Activated naive CD8-positive, alpha-beta T cell treated with anti-CD3 and anti-CD28 coated beads, Interleukin-2, amount 10 ng/mL, durations not matched to agents 7 days and 5 days (primary cell): Measurements from ENCODE around the gene CNOT6. TPM values are rescaled to one million over a fixed set of nuclear protein-coding genes. Genes with fewer than 3 reads are reported as not detected.

ENCODE experiments used
- ATAC-seq: fragments of 150-1000 bp; cut with Tn5 transposase; one replicate; pipeline ENCODE4 v1.10.0; 2021; ENCODE audit warnings: low read depth, moderate library complexity
- POLR2A ChIA-PET: fragments of 350-600 bp; sonication (Branson Sonifier 250); formaldehyde crosslinking; loops from one replicate; lab custom pipeline; 2021; ENCODE audit warnings: antibody characterized with exemption; lab: Charles Lee
- DNase-seq: peaks from one replicate; pipeline ENCODE4 v3.0.0; 2021
- H3K27ac Mint-ChIP-seq: one replicate; pipeline ENCODE4 v1.8.0; 2022; ENCODE audit warnings: mild to moderate bottlenecking, mixed read lengths
- H3K27me3 Mint-ChIP-seq: one replicate; pipeline ENCODE4 v1.8.0; 2022; ENCODE audit warnings: mild to moderate bottlenecking, moderate library complexity, mixed read lengths
- H3K36me3 Mint-ChIP-seq: one replicate; pipeline ENCODE4 v1.8.0; 2021; ENCODE audit warnings: mild to moderate bottlenecking, mixed read lengths
- H3K4me1 Mint-ChIP-seq: one replicate; pipeline ENCODE4 v1.8.0; 2021; ENCODE audit warnings: mixed read lengths
- H3K4me3 Mint-ChIP-seq: one replicate; pipeline ENCODE4 v1.8.0; 2022; ENCODE audit warnings: mild to moderate bottlenecking, moderate library complexity, mixed read lengths
- H3K9me3 Mint-ChIP-seq: one replicate; pipeline ENCODE4 v1.8.0; 2021; ENCODE audit warnings: mixed read lengths
- total RNA-seq, 2 experiments: library from RNA; stranded (reverse); gene quantifications; one replicate each; pipeline ENCODE4 v1.2.3, GENCODE V29; 2021

Gene CNOT6
- total RNA-seq, 2 experiments from 2014 or later: 37.5 to 43.3 TPM

DNA sequence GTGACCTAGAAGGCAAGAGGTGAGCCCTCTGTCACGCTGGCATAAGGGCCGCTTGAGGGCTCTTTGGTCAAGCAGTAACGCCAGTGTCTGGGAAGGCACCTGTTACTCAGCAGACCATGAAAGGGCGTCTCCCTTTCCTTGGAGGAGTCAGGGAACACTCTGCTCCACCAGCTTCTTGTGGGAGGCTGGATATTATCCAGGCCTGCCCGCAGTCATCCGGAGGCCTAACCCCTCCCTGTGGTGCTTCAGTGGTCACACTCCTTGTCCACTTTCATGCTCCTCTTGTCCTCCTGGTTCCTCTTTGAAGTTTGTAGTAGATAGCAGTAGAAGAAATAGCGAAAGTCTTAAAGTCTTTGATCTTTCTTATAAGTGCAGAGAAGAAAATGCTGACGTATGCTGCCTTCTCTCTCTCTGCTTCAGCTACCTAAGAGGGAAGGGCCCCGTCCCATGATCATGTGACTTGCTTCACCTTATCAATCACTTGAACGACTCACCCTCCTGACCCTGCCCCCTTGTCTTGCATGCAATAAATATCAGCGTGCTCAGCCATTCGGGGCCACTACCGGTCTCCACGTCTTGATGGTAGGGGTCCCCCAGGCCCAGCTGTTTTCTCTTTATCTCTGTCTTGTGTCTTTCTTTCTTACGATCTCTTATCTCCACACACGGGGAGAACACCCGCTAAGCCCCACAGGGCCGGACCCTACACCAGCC lies 113.8 kb downstream of the CNOT6 start:
- peaks cover 5% of the 10 kb centered on the region for H3K4me1 Mint-ChIP-seq
- H3K9me3 Mint-ChIP-seq: no peaks in the 10 kb centered on the region
- H3K4me3 Mint-ChIP-seq: no peak overlapping the region
- ATAC-seq: no peak
- no peaks in the 10 kb centered on the region for H3K36me3 Mint-ChIP-seq
- H3K27me3 Mint-ChIP-seq: no peaks in the 10 kb centered on the region
- no peak overlapping the region for H3K27ac Mint-ChIP-seq
- DNase-seq: no peak
- POLR2A ChIA-PET: no interaction called here

DNA sequence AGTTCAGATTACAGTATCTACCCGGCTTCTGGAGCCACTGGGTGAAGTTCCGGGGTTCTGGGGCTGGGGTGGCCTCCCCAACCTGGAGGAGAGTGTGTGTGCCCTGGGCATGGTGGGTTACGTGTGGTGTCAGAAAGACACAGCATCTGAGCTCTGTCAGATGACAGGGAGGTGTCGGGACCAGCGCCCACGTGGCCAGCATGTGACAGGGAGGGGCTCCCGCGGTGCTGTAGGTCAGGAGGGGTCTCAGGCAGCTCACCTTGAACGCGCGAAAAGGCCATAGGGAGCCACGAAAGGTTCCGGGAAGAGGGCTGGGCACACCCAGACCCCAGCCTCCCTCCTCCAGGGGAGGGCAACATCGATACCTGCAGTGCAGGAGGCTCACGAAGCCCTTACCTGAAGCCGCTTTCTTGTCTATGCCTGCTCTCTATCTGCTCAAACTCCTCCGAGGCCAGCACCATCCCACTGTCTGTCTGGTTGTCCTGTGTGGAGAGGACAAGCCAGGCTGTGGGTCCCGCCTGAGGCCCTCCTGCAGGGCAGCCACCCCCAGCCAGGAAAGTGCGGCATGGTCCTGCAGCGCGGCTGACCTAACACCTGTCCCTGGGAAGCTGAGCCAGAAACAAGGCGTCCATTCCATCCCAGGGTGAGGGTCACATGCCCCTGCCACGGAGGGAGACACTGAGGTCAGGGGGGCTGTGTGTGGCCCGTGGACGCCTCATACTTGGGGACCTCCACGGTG lies 114.6 kb downstream of the CNOT6 start:
- no peak overlapping the region for H3K27ac Mint-ChIP-seq
- H3K4me1 Mint-ChIP-seq: peaks cover 5% of the 10 kb centered on the region
- no peaks in the 10 kb centered on the region for H3K36me3 Mint-ChIP-seq
- no peak for ATAC-seq
- no peaks in the 10 kb centered on the region for H3K27me3 Mint-ChIP-seq
- DNase-seq: no peak
- POLR2A ChIA-PET: no interaction called here
- no peak overlapping the region for H3K4me3 Mint-ChIP-seq
- no peaks in the 10 kb centered on the region for H3K9me3 Mint-ChIP-seq

DNA sequence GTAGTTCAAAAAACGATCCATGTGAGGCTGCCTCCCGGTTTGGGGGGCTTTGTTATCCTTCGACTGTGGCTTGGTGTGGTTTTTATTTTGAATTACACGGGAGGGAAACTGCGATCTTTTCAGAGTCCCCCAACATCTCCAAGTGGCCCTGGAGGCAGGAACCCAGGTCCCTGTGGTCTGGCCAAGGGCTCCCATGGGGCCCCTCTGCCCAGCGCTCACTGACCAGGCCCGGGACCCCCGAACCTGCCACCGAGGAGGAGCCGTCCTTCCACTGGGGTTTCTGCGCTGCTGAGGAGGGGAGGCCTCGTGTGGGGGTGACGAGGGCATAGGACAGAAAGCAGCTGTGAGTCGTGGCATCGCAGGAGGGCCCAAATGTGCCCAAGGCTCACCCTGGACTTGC lies 115.2 kb downstream of the CNOT6 start:
- Mint-ChIP-seq H3K9me3 (no peaks in the 10 kb centered on the region), H3K27ac (no peak overlapping the region), H3K4me3 (no peak overlapping the region), H3K27me3 (no peaks in the 10 kb centered on the region), H3K4me1 (peaks cover 5% of the 10 kb centered on the region), H3K36me3 (no peaks in the 10 kb centered on the region)
- no peak for DNase-seq
- POLR2A ChIA-PET: no interaction called here
- ATAC-seq: no peak

DNA sequence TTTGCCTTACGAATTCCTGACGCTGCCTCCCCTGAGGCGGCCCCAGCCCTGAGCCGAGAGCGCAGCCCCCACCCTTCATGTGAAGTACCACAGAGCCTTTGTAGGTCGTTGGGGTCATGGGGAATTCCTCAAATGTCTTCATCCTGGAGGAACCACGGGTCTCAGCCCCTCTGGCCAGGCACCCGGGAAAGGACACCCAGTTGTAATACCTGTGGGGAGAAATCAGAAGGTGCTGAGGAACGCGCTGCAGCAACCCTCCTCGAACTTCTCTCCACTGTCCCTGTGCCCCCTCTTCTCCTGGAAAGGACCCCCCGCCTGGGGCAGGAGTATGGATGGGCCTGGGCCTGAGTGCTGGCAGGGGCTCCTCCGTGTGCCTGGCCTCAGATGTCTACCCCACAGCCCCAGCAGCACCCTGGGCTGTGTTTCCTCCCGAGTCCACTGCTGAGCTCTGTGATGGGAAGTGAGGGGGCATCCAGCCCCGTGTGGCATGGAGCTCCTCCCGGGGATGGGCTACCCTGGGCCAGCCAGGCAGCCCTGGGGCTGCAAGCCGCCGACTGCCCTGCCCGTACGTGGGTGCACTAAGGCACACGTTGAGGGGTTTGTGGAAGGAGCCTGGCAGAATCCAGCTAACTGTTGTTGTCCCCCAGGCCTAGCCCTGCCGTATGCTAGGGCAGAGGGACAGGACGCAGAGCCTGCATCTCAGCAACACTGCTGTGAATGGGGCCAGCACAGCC lies 115.8 kb downstream of the CNOT6 start:
- POLR2A ChIA-PET: no interaction called here
- Mint-ChIP-seq H3K27ac (no peak overlapping the region), H3K27me3 (peaks cover 2% of the 10 kb centered on the region), H3K36me3 (no peaks in the 10 kb centered on the region), H3K4me1 (peaks cover 5% of the 10 kb centered on the region), H3K4me3 (no peak overlapping the region), H3K9me3 (no peaks in the 10 kb centered on the region)
- ATAC-seq: no peak
- DNase-seq: no peak

DNA sequence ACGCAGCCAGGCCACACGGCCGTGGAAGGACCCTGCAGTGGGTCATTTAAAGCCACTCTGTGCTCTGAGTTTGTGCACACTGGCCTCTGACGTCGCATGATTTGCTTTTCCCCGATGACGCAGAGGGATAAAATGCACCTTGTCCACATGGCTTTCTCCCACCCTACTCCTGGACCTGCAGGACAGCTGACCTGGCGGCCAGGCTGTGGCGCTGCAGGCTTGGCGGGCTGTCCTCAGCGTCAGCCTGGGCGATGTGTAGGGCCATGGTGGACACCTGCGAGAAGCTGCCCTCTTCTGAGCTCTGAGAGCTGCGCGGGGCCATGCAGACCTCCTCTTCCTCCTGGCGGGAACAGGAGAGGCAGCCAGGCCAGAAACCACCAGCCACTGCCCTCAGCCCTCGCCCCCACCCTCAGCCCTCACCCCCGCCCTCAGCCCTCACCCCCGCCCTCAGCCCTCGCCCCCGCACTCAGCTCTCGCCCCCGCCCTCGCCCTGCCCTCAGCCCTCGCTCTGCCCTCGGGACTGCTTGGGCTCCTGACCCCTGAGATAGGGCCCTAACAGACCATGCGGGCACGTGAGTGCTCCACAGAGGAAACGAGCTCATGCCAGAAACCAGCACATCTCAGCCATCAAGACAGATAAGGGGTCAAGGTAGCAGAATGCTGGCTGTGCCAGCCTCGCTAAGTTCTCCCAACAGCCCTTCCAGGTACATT lies 117.1 kb downstream of the CNOT6 start:
- H3K36me3 Mint-ChIP-seq: no peaks in the 10 kb centered on the region
- ATAC-seq: no peak
- H3K27me3 Mint-ChIP-seq: peaks cover 2% of the 10 kb centered on the region
- POLR2A ChIA-PET: no interaction called here
- H3K9me3 Mint-ChIP-seq: no peaks in the 10 kb centered on the region
- no peak for DNase-seq
- H3K27ac Mint-ChIP-seq: no peak overlapping the region
- peaks cover under 1% of the 10 kb centered on the region for H3K4me1 Mint-ChIP-seq
- H3K4me3 Mint-ChIP-seq: no peak overlapping the region

DNA sequence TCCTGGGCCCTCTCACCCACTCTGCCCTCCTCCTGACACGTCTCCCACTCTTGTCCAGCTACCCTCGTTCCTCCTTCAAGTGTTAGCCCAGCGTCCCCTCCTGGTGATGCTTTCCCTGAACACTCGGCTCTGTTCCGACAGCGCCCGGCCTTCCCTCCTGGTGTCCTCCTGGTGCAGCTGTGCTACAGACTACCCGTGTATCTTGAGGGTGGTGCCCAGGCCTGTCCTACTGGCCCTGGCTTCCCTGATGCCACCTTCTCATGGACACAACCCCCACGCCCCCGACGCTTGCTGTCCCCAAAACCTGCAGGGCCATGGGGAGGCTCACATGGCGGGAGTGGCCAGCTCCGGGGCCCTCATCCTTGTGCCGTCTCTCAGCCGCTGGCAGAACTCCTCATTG lies 118.5 kb downstream of the CNOT6 start:
- peaks cover 2% of the 10 kb centered on the region for H3K27me3 Mint-ChIP-seq
- DNase-seq: no peak
- no peak overlapping the region for H3K27ac Mint-ChIP-seq
- H3K4me3 Mint-ChIP-seq: no peak overlapping the region
- H3K9me3 Mint-ChIP-seq: no peaks in the 10 kb centered on the region
- POLR2A ChIA-PET: no interaction called here
- H3K4me1 Mint-ChIP-seq: no peaks in the 10 kb centered on the region
- ATAC-seq: no peak
- H3K36me3 Mint-ChIP-seq: no peaks in the 10 kb centered on the region

DNA sequence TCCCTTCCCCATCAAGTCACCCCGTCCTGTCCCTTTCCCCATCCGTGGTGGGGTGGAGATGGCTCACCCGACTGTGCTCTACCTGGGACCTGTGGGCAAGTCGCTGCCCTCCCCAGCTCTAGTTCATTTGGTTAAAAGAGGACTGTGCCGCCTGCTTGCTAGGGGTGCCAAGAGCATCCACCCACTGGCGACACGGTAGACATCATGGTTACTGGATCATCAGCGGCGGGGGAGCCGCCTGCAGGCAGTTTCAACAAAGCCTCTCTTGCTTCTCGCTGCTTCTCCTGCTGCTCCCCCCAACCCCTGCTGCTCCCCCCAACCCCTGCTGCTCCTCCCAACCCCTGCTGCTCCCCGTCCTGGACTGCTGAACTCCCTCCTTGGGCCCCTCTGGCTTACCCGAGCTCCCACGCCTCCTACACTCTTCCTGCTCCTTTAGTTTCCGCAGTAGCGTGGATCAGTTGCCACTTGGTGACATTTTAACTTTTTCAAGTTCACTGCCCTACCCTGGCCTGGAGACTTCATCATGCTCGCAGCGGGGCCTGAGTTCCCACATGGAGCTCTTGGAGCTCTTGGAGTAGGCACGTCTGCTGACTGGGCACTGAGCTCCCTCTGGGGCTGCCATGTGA lies 119.1 kb downstream of the CNOT6 start:
- H3K36me3 Mint-ChIP-seq: no peaks in the 10 kb centered on the region
- DNase-seq (no peak), ATAC-seq (no peak)
- no peaks in the 10 kb centered on the region for H3K9me3 Mint-ChIP-seq
- POLR2A ChIA-PET: no interaction called here
- H3K27ac Mint-ChIP-seq: no peak overlapping the region
- H3K4me3 Mint-ChIP-seq: no peak overlapping the region
- peaks cover 2% of the 10 kb centered on the region for H3K27me3 Mint-ChIP-seq
- no peaks in the 10 kb centered on the region for H3K4me1 Mint-ChIP-seq

DNA sequence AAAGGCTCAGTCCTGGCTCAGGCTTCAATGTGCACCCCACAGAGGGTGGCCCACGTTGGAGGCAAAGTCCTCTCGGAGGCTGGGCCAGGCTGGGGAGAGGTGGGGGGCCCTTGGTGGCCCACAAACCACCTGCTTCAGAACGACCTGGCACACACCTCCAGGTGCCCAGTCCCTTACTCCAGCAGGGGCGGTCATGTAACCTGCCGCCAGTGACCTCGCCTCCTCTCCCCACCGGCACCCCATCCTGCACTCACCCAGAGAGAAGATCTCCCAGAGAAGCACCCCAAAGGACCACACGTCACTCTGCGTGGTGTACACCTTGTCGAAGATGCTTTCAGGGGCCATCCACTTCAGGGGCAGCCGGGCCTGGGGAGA lies 119.6 kb downstream of the CNOT6 start:
- DNase-seq (no peak), ATAC-seq (no peak)
- no peaks in the 10 kb centered on the region for H3K9me3 Mint-ChIP-seq
- no peak overlapping the region for H3K27ac Mint-ChIP-seq
- H3K4me1 Mint-ChIP-seq: no peaks in the 10 kb centered on the region
- peaks cover 2% of the 10 kb centered on the region for H3K27me3 Mint-ChIP-seq
- POLR2A ChIA-PET: no interaction called here
- no peak overlapping the region for H3K4me3 Mint-ChIP-seq
- H3K36me3 Mint-ChIP-seq: no peaks in the 10 kb centered on the region

DNA sequence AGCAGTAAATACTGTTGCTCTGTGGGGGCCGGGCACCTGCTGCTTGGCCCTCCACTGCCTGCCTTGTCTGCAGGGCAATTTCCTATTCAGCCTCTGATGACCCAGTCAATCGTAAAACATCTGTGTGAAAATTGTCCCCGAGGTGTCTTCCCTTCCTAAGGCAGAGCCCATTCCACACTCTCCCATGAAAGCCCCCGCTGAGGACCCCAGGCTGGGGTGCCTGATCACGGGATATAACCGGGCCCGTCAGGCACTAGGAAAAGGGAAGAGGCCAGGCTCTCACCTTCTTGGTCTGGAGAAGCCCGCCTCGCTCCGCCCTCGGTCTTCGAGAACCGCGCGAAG lies 124.3 kb downstream of the CNOT6 start:
- no peak for DNase-seq
- no peaks in the 10 kb centered on the region for H3K36me3 Mint-ChIP-seq
- no peaks in the 10 kb centered on the region for H3K9me3 Mint-ChIP-seq
- peaks cover 5% of the 10 kb centered on the region for H3K4me1 Mint-ChIP-seq
- H3K4me3 Mint-ChIP-seq: peak overlapping the region; percentile 60
- ATAC-seq: no peak
- POLR2A ChIA-PET: no interaction called here
- H3K27me3 Mint-ChIP-seq: peaks cover 2% of the 10 kb centered on the region
- no peak overlapping the region for H3K27ac Mint-ChIP-seq

DNA sequence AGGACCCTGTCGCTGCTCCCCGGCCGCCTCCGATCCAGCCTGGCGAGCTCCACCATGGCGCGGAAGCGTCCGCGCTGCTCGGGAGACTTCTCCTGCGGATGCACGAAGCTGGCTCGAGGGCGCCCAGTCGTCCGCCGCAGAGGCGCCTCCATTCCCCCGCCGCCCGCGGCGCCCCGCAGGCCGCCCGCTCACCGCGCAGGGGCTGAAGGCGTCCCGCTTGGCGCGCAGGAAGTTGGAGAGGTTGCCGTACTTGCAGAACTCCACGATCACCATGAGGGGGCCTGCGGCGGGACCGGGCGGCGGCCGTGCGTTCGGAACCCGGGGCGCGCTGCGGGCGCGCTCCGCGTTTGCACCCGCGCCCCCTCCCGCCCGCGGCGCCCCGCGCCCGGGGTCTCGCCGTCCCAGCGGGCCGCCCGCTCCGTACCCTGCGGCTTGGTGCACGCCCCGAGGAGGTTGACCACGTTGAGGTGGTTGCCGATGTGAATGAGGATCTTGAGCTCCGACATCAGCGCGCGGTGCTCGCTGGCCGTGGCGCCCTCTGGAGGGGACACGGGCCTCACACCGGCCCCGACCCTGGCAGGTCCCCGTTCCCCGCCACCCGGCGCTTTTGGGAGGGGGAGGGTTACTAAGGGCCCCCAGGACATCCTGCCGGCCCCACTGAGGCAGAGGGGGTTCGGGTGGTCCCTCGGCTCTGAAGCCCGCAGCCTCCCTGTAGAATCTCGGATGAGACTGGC lies 124.8 kb downstream of the CNOT6 start:
- no peaks in the 10 kb centered on the region for H3K36me3 Mint-ChIP-seq
- DNase-seq: peak; percentile 71
- H3K27ac Mint-ChIP-seq: no peak overlapping the region
- ATAC-seq: peak; percentile 73
- peaks cover 8% of the 10 kb centered on the region for H3K4me1 Mint-ChIP-seq
- H3K4me3 Mint-ChIP-seq: peak overlapping the region; percentile 60
- H3K27me3 Mint-ChIP-seq: peaks cover 2% of the 10 kb centered on the region
- H3K9me3 Mint-ChIP-seq: no peaks in the 10 kb centered on the region
- POLR2A ChIA-PET: no interaction called here

DNA sequence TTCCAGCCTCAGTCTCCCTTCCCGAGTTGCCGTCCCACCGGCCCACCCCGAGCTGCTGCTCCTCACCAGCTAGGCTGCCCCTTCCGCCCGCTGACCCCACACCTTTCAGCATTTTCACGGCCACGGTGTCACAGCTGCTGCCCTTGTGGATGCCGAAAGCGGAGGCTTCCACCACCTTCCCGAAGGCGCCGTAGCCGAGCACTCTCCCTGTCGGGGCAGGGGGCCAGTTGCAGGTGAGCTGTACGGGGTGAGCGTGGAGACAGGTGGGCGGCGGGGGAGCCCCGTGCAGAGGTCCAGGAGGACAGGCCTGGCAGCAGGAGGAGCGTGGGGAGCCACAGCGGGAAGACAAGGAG lies 125.4 kb downstream of the CNOT6 start:
- ATAC-seq (no peak), DNase-seq (no peak)
- Mint-ChIP-seq H3K4me1 (peaks cover 8% of the 10 kb centered on the region), H3K9me3 (no peaks in the 10 kb centered on the region), H3K27ac (no peak overlapping the region), H3K27me3 (peaks cover 2% of the 10 kb centered on the region), H3K36me3 (no peaks in the 10 kb centered on the region), H3K4me3 (no peak overlapping the region)
- POLR2A ChIA-PET: no interaction called here

DNA sequence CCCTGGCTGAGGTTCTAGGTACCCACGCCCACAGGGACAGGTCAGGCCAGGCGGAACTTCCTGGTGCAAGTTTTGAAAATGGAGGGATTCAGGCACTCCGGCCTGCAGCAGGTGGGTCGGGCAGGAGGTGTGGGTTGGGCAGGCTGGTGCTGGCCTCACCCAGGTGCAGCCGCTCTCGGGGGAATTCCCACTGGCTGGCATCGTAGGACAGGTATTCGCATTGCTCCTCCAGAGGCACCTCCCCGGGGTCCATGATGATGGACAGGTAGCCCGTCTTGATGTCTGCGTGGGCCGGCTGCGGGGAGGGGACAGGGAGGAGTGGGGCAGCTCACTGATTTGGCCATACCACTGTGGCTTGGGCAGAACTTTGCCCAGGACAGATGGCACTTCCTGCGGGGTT lies 125.8 kb downstream of the CNOT6 start:
- H3K9me3 Mint-ChIP-seq: no peaks in the 10 kb centered on the region
- no peak overlapping the region for H3K27ac Mint-ChIP-seq
- no peak for ATAC-seq
- peaks cover 8% of the 10 kb centered on the region for H3K4me1 Mint-ChIP-seq
- no peaks in the 10 kb centered on the region for H3K27me3 Mint-ChIP-seq
- POLR2A ChIA-PET: no interaction called here
- no peak for DNase-seq
- no peak overlapping the region for H3K4me3 Mint-ChIP-seq
- no peaks in the 10 kb centered on the region for H3K36me3 Mint-ChIP-seq

DNA sequence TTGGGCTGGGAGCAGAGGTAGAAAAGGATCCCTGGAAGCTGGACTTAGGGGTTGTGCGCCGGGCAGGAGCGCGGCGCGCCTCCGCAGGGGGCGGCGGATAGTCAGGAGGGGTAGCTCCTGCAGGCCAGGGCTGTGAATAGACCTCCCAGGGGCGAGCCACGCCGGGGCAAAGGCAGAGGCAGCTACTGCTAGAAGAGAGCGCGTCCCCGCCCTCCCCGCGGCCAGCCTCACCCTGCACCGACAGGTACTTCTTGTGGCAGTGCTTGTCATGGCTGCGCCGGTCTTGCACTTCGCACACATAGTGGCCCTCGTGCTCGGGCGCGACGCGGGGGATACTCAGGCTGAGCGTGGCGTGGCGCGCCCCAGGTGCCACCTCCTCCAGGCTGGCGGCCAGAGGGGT lies 127.1 kb downstream of the CNOT6 start:
- H3K9me3 Mint-ChIP-seq: no peaks in the 10 kb centered on the region
- H3K4me3 Mint-ChIP-seq: no peak overlapping the region
- no peaks in the 10 kb centered on the region for H3K27me3 Mint-ChIP-seq
- DNase-seq (no peak), ATAC-seq (no peak)
- POLR2A ChIA-PET: no interaction called here
- H3K27ac Mint-ChIP-seq: no peak overlapping the region
- peaks cover 10% of the 10 kb centered on the region for H3K4me1 Mint-ChIP-seq
- H3K36me3 Mint-ChIP-seq: no peaks in the 10 kb centered on the region
